MCF 10A (cell line): Measurements from ENCODE around the gene SETD3. TPM values are rescaled to one million over a fixed set of nuclear protein-coding genes. Genes with fewer than 3 reads are reported as not detected.

Experiments used
- Bru-seq: library from RNA; stranded (reverse); fragments of 400-500 nt; gene quantifications from one replicate; lab custom pipeline; 2021; lab: Mats Ljungman, UMichigan
- BruChase-seq, 2 experiments: library from RNA; stranded (reverse); fragments of 400-500 nt; gene quantifications; one replicate each; lab custom pipeline; 2021; lab: Mats Ljungman, UMichigan
- BruUV-seq: library from RNA; stranded (reverse); fragments of 400-500 nt; replicated peaks from 2 replicates; lab custom pipeline; 2021; lab: Mats Ljungman, UMichigan
- CTCF ChIA-PET: fragments of 300-600 bp; sonication (Branson Sonifier 250); formaldehyde crosslinking; extraction: SDS; loops from one replicate; lab custom pipeline; 2021; ENCODE audit warnings: antibody characterized with exemption, inconsistent platforms; lab: Yijun Ruan, JAX
- POLR2A ChIA-PET: fragments of 300-600, 350-650 bp; sonication (Branson Sonifier 250); formaldehyde crosslinking; extraction: SDS; loops from one replicate; lab custom pipeline; 2020; ENCODE audit warnings: antibody characterized with exemption, inconsistent platforms; lab: Yijun Ruan, JAX
- DNase-seq: peaks from one replicate; pipeline ENCODE4 v3.0.0-alpha.2; 2018; ENCODE audit not compliant: unreplicated experiment
- H3K27ac Mint-ChIP-seq: one replicate; pipeline ENCODE4 v1.8.0; 2022; ENCODE audit warnings: mild to moderate bottlenecking, low read depth, mixed read lengths; ENCODE audit not compliant: unreplicated experiment
- H3K27me3 Mint-ChIP-seq: one replicate; pipeline ENCODE4 v1.8.0; 2022; ENCODE audit warnings: mixed read lengths; ENCODE audit not compliant: insufficient read depth, unreplicated experiment
- H3K36me3 Mint-ChIP-seq: one replicate; pipeline ENCODE4 v1.8.0; 2022; ENCODE audit warnings: mild to moderate bottlenecking, moderate library complexity, mixed read lengths; ENCODE audit not compliant: insufficient read depth, unreplicated experiment
- H3K4me1 Mint-ChIP-seq: one replicate; pipeline ENCODE4 v1.8.0; 2022; ENCODE audit warnings: mixed read lengths; ENCODE audit not compliant: insufficient read depth, unreplicated experiment
- H3K4me3 Mint-ChIP-seq: one replicate; pipeline ENCODE4 v1.8.0; 2022; ENCODE audit warnings: mild to moderate bottlenecking, moderate library complexity, mixed read lengths; ENCODE audit not compliant: unreplicated experiment
- H3K9me3 Mint-ChIP-seq: one replicate; pipeline ENCODE4 v1.8.0; 2022; ENCODE audit warnings: mixed read lengths; ENCODE audit not compliant: unreplicated experiment
- CTCF ChIP-seq: fragments of 200-600 bp; IDR thresholded peaks from one replicate; pipeline ENCODE4 v1.8.0; 2022; ENCODE audit warnings: antibody characterized with exemption, mild to moderate bottlenecking; ENCODE audit not compliant: unreplicated experiment
- intact Hi-C: fragments of 100-400 bp; cut with micrococcal nuclease; formaldehyde crosslinking; loops from 2 replicates; pipeline ENCODE4 v1.14.1; 2022
- long read RNA-seq: library from polyadenylated mRNA; stranded (forward); transcript quantifications from one replicate; pipeline ENCODE4 v2.0.0, GENCODE V29; 2022
- total RNA-seq: library from RNA; stranded (reverse); gene quantifications from 2 replicates; pipeline ENCODE4 v1.2.3, GENCODE V29; 2022

The SETD3 gene
- total RNA-seq (43.9 and 50.6 TPM in 2 replicates), Bru-seq, nascent RNA (percentile 72 among the genes with signal in this experiment), BruChase-seq, experiment 1, labeled RNA remaining after a 6-hour chase (percentile 76 among the genes with signal in this experiment), BruChase-seq, experiment 2, labeled RNA remaining after a 2-hour chase (percentile 81 among the genes with signal in this experiment)
- long read RNA-seq, transcript SETD3-202 (13 exons, 2,878 nt) = major isoform, 93 of 115 reads
- long read RNA-seq, partial matches to known transcripts = 4 of 115 reads
- long read RNA-seq, other reads (novel, unspliced or antisense) = 17 of 115 reads

GRCh38 chr14:99479906-99480869, at the start of gene SETD3:
SETD3 (minus strand) TSS chr14:99480859; CDS start chr14:99465805, 15,054 bp downstream.
- BruUV-seq = no TSS peak
- no peak for TF ChIP-seq CTCF
- peaks cover 16% of the 10 kb centered on the region for H3K36me3 Mint-ChIP-seq
- H3K4me3 Mint-ChIP-seq = peak within 1 kb of the TSS; percentile 95
- H3K27me3 Mint-ChIP-seq = no peaks in the 10 kb centered on the region
- intact Hi-C loops = no loop called here
- peak; percentile 51 for DNase-seq
- peak within 1 kb of the TSS; percentile 97 for H3K27ac Mint-ChIP-seq
- H3K4me1 Mint-ChIP-seq = peaks cover 42% of the 10 kb centered on the region
- POLR2A ChIA-PET = interaction anchor here (0.6 to 4.7 kb wide), 30 partner anchors 8 to 982 kb away, joined by 3 to 32 read pairs (median 4); partner anchors contain the start of genes CCDC85C and CYP46A1
- no peaks in the 10 kb centered on the region for H3K9me3 Mint-ChIP-seq
- CTCF ChIA-PET = interaction anchor here (0.6 to 1.1 kb wide), 3 partner anchors 16 to 421 kb away, joined by 3 to 4 read pairs (median 4); no protein-coding TSS in a partner anchor

GRCh38 chr14:99529899-99530298, 49.2 kb upstream of the SETD3 start:
- Mint-ChIP-seq H3K27ac (no peak overlapping the region), H3K4me1 (peaks cover 16% of the 10 kb centered on the region), H3K27me3 (no peaks in the 10 kb centered on the region), H3K36me3 (no peaks in the 10 kb centered on the region), H3K9me3 (no peaks in the 10 kb centered on the region), H3K4me3 (no peak overlapping the region)
- CTCF ChIA-PET = interaction anchor here (0.7 kb wide), 1 partner anchor 12 kb away, joined by 4 read pairs; no protein-coding TSS in a partner anchor
- no TSS peak for BruUV-seq
- POLR2A ChIA-PET = no interaction called here
- intact Hi-C loops = no loop called here
- DNase-seq = no peak
- TF ChIP-seq CTCF = no peak

- no TSS peak for BruUV-seq
- Mint-ChIP-seq H3K9me3 (no peaks in the 10 kb centered on the region), H3K36me3 (no peaks in the 10 kb centered on the region), H3K27me3 (no peaks in the 10 kb centered on the region), H3K4me1 (peaks cover 25% of the 10 kb centered on the region), H3K4me3 (no peak overlapping the region), H3K27ac (no peak overlapping the region)
- ChIA-PET CTCF (interaction anchor here (0.6 to 0.9 kb wide), 2 partner anchors 9 to 74 kb away, joined by 3 to 4 read pairs; no protein-coding TSS in a partner anchor), POLR2A (interaction anchor here (0.7 to 1.1 kb wide), 2 partner anchors 77 to 86 kb away, joined by 3 read pairs; no protein-coding TSS in a partner anchor)
- DNase-seq = no peak
- intact Hi-C loops = no loop called here
- no peak for TF ChIP-seq CTCF
These were observed 46.9 kb upstream of the SETD3 start for GRCh38 chr14:99527427-99528076.
